GM21447 (cell line): Measurements from ENCODE around the gene BRAF.
"Not testable (repeated sequence)": the region's sequence is repeated elsewhere in the genome, so short reads cannot be mapped to it uniquely, and the experiment has no call there.

Experiments
- ATAC-seq: cut with Tn5 transposase; IDR thresholded peaks from one replicate; pipeline ENCODE4 v1.9.1; 2021; ENCODE audit not compliant: unreplicated experiment

The BRAF gene

DNA sequence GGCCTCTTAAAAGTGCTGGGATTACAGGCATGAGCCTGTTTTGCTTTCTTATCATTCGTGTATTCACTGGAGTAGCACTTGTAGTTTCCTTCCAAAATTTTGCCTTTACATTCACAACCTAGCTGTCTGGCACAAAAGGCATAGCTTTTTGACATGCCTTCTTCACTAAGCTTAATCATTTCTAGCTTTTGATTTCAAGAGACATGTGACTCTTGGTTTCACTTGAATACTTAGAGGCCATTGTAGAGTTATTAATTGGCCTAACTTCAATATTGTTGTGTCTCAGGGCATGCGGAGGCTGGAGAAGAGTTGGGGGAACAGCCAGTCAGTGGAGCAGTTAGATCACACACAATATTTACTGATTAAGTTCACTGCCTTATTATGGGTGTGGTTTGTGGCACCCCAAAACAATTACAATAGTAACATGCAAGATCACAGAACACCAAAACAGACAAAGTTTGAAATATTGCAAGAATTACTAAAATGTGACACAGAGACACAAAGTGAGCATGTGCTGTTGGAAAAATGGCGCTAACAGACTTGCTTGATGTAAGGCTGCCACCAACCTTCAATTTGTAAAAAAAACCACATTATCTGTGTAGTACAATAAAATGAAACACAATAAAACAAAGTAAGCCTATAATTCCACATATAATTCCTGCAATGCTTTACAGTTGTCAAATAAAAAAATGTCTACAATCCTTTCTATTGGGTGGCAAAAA lies 43.1 kb downstream of the BRAF start:
- peak; percentile 43 for ATAC-seq

GRCh38 chr7:140877249-140877524 lies 47.5 kb downstream of the BRAF start:
- ATAC-seq: no peak

DNA sequence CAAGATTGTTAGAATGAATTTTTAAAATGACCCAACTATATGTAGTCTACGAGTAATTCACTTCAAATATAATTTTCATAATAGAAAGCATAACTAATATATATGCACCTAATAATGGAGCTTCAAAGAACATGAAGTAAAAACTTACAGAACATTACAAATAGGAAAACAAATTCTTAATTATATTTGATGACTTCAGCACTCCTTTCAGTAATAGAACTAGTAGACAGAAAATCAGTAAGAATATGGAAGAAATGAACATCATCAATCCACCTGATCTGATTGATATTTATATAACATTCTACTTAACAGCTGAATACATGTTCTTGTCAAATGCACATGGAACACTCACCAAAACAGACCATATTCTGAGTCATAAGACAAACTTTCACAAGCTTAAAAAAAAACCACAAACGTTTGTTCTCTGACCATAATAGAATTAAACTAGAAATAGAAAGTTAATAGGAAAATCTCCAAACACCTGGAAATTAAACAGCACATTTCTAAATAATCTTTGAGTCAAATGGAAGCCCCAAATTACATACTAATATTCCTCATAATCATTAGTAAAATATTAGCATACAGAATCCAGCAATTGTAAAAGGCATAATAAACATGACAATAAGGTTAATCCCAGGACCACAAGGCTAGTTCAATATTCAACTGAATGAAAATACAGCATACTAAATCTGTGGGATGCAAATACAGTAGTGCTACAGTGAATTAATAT lies 48.0 kb downstream of the BRAF start:
- ATAC-seq: peak; percentile 81

DNA sequence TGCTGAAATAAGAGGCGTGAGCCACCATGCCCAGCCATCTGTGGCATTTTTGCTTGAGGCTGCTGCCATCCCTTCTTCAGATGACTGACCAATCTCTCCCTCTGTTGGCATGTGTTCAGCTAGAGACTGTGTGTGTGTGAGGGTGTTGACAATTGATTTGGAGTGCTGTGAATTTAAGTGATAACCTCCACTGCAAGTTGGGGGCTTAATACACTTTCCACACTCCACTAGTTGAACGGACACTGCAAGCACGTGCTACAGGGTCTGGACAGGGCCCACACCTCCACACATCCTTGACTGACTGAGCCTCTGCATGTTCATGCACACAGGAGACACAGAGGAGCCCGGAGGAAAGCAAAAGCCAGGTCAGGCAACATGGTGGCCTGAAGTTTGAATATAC lies 51.3 kb downstream of the BRAF start:
- ATAC-seq: no peak

GRCh38 chr7:140870003-140870402 lies 54.7 kb downstream of the BRAF start:
- ATAC-seq: no peak

DNA sequence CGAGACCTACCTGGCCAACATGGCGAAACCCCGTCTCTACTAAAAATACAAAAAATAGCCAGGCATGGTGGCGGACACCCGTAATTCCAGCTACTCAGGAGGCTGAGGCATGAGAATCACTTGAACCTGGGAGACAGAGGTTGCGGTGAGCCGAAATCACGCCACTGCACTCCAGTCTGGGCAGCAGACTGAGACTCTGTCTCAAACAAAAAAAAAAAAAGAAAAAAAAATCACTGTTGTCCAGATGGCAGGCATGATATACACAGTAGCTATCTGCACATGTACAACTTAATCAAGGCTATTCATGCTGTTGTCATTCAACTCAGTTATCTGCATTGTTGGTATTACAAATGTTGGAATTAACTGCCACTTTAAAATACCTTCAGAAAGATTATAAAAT lies 55.3 kb downstream of the BRAF start:
- no peak for ATAC-seq

DNA sequence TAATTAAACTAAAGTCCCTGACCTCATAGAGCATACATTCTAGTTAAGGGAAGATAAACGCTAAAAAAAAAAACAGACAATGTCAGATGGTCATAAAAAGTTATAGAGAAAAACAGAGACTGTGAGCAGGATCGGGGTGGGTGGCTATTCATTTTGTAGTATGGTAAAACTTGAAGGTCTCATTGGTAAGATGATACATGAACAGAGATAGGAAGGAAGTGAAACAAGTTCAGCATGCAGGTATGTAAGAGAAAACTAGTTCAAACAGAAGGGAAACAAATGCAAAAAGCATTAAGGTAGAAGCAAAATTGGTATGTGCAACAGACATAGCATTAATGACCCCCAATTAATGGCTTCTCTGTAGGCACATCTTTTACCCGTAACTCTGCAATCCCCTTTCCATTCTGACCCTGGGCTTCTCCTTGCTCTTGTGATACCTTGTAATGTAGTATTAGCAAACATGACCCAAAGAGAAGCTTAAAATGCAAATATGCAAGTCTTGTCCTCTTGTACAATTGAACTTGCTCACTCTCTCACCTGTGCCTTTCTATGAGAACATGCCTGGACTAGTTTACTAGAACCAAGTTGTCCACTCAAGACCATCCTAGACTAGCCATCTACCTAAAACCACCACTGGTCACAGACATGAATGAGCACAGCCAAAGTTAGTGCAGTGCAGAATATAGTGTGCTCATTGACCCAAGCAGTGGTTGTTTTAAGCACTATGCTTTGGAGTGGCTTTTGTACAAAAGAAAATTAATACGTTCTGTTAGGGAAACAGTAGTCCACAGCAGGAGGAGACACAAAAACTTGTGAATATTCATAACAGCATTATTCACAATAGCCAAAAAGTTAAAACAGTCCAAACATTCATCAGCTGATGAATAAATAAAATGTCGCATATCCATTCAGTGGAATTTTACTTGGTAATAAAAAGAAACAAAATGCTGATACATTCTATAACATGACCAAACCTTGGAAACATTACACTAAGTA lies 57.0 kb downstream of the BRAF start:
- ATAC-seq: no peak

DNA sequence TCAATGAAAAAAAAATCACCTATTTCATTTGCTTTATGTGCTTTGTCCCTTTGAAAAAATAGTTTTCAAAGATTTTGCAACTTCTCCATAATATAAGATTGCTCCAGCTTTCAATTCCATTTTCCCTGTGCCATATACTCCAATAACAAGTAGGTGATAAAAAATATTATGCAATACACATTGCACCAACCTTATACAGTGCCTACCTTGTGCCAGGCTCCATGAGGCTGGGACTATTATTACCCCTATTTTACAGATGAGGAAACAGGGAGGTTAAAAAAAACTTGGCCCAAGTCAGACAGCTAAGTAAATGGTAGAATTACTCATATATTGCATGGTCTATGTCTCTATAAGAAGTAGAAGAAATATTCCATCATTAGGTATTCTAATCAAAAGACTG lies 57.8 kb downstream of the BRAF start:
- ATAC-seq: no peak

DNA sequence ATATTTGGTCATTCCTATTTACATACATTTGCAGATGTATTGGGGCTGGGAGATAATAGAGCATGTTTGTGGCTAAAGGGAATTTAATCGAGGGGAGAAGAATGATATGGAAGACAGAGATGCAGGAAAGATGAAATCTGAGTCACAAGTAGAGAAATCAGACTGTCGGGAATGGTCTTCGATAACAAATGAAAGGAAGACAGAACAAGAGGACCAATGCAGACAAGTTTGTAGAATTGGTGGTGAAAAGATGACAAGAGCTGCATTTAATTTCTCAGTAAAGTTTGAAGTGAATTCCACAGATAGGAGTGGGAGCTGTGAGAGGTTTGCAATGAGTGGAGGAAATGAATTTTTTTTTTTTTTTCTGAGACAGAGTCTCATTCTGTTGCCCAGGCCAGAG lies 60.0 kb downstream of the BRAF start:
- no peak for ATAC-seq

DNA sequence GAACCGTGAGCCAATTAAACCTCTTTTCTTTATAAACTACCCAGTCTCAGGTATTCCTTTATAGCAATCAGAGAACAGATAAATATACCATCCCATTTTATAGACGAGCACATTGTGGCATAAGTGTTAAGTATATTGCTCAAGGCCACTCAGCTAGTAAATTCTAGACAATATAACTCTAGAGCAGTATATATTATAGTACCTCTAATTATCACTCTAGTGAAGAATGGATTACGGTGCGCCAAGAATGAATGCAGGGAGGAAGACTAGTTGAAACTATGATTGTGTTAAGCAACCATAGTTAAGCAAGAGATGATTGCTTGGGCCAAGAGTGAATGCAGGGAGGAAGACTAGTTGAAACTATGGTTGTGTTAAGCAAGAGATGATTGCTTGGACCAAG lies 60.9 kb downstream of the BRAF start:
- no peak for ATAC-seq

DNA sequence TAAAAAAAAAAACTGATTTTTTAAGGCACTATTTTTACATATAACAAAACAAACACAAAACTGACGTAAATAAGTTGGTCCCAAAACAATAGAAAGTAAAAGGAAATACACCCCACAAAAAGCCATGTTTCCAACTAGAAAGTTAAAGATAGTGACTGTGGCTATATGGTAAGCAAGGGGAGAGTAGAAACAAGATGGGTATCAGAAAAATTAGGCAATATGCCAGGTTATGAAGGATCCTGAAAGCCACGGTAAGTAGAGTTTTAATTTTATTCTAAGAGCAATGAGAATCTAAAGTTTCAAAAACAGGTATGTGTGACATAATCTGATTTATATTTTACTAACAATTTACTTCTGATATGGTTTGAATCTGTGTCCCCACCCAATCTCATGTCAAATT lies 61.5 kb downstream of the BRAF start:
- ATAC-seq: no peak

DNA sequence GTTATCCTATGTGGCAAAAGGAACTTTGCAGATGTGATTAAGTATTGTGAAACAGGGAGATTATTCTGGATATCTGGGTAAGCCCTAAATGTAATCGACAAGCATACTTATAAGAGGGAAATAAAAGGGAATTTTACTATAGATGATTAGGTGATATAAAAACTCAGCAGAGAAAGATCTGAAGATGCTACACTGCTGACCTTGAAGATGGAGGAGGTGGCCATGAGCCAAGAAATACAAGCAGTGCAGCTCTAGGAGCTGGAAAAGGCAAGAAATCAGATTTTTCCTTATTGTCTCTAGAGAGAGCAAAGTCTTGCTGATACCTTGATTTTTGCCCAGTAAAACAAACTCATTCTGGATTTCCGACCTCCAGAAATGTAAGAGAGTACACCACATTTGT lies 67.7 kb downstream of the BRAF start:
- no peak for ATAC-seq

DNA sequence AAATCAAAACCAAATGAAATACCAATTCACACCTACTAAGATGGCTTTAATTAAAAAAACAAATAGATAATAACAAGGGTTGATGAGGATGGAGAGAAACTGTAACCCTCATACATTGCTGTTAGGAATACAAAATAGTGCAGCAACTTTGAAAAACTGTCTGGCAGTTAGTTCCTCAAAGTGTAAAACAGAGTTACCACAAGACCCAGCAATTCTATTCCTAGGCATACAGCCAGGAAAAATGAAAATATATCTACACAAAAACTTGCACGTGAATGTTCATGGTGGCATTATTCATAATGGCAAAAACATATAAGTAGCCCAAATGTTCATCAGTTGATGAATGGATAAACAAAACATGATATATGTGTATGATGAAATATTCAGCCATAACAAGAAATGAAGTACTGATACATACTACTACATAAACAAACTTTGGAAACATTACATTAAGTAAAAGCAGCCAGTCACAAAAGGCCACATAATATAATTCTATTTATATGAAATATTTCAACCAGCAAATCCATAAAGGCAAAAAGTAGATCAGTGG lies 83.5 kb downstream of the BRAF start:
- no peak for ATAC-seq

DNA sequence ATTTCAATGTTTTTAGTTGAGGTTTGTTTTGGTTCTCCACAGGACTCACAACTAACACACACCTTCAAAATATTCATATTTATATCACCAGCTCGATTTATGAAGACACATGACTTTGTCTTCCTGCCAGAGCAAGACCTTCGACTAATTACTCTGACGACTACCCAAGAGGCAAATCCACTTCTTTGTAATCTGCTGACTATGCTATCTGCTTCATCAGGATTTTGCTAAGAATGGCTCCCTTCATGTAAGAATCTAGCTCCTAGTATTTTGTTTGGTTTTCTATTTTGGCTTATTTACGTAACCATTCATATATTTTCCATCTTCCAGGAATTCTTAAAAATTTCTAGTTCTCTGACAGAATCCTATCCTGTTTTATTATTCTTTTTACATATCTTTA lies 93.0 kb downstream of the BRAF start:
- no peak for ATAC-seq

GRCh38 chr7:140829720-140830119 lies 95.0 kb downstream of the BRAF start:
- ATAC-seq: no peak

- ATAC-seq: no peak
Observed at GRCh38 chr7:140828741-140829140, 96.0 kb downstream of the BRAF start.

DNA sequence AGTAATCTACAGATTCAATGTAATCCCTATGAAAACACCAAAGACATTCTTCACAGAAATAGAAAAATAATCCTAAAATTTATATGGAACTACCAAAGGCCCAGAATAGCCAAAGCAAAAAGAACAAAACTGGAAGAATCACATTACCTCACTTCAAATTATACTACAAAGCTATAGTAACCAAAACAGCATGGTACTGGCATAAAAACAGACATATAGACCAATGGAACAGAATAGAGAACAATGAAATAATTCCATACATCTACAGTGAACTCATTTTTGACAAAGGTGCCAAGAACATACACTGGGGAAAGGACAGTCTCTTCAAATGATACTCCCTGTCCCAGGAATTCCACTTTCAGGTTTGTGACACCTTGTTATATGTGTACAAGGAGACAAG lies 107.3 kb downstream of the BRAF start:
- not testable (repeated sequence) for ATAC-seq

DNA sequence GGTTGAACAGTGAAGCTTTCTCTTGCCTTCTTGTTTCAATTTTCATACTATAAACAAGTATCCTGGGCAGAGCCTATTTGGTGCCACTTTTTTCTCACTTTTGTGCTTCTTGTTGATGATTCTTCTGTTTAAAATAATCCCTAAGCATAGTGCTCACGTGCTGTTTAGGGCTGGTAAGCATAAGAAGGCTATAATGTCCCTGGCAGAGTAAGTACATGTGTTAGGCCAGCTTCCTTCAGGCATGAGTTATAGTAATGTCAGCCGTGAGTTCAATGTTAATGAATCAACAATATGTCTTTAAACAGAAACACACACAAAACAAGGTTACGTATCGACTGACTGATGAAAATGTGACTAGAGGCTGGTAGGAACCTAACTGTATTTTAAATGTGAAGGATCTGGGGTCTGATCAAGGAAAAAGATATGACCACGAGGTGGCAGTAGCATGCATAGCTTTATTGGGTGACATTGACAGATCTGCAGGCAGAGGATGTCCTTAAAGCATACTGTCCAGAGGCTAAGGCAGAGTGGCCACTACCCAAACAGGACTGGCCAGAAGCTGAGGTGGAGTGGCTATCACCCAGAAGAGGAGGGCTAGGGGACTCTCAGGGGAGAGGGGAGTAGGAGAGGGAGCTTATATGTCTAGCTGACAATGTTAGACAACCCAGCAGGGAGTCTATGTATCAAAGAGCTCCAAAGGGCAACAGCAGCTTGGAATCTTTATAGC lies 113.7 kb downstream of the BRAF start:
- ATAC-seq: peak; percentile 89

DNA sequence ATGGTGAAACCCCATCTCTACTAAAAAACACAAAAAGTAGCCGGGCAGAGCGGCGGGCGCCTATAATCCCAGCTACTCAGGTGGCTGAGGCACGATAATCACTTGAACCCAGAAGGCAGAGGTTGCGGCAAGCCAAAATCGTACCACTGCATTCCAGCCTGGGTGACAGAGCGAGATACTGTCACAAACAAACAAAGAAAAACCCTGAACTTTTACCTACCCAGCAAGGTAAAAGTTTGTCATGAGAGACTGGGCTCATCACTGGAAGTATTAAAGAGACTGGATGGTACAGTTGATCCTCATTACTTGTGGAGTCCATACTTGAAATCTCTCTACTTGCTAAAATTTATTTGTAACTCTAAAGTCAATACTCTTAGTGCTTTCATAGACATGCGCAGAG lies 114.3 kb downstream of the BRAF start:
- ATAC-seq: no peak

GRCh38 chr7:140778975-140779374 lies 145.8 kb downstream of the BRAF start:
- no peak for ATAC-seq

GRCh38 chr7:140778568-140778967 lies 146.2 kb downstream of the BRAF start:
- ATAC-seq: no peak
